H1 (cell line): ENCODE data around the gene PPP1R12A. TPM values are rescaled to one million over a fixed set of nuclear protein-coding genes. Genes with fewer than 3 reads are reported as not detected.

Source experiments
- SIRT6 ChIP-seq: IDR thresholded peaks from one replicate; pipeline ENCODE4 v1.7.1; 2012; ENCODE audit warnings: low read length, inconsistent platforms
- polyA plus RNA-seq, 7 experiments: library from polyadenylated mRNA; depleted of rRNA in 3 of 7; stranded (reverse) in 5 of 7; unstranded in 2 of 7; fragments of >200 nt in 5 of 7; fragments of 200-250 nt in 2 of 7; gene quantifications; 1 replicate in 5 of 7; 2 replicates in 1 of 7; 4 replicates in 1 of 7; pipeline versions ENCODE4 v1.2.1 to v1.2.3, GENCODE V29; 2011 to 2013; ENCODE audit warnings: missing spikeins in 2 of 7, mixed read lengths in 2 of 7
- total RNA-seq: library from RNA; stranded (reverse); fragmentation: NEBNext Ultra II Directional; extraction: Animal tissue kit (Norgen Biotek cat#: 25700); gene quantifications from 2 replicates; pipeline ENCODE4 v1.2.1, GENCODE V29; 2021

Gene PPP1R12A
- total and polyA plus RNA-seq, 2 of the 8 experiments (the other 6 are each of a cell fraction or from before 2014, with no cell fraction given), result 14.7 to 81.5 TPM

GRCh38 chr12:79776111-79776510 is 158.8 kb downstream of the PPP1R12A start (continued):
- TF ChIP-seq SIRT6, result no peak
